HG02970 (cell line): ENCODE results near the gene RSPO1.
"Not testable (repeated sequence)": the region's sequence is repeated elsewhere in the genome, so short reads cannot be mapped to it uniquely, and the experiment has no call there.

ENCODE experiments used
- ATAC-seq: cut with Tn5 transposase; IDR thresholded peaks from one replicate; pipeline ENCODE4 v1.9.1; 2021; ENCODE audit warnings: mild to moderate bottlenecking, moderate library complexity, moderate number of reproducible peaks; ENCODE audit not compliant: unreplicated experiment, low FRiP score

RSPO1 gene

DNA sequence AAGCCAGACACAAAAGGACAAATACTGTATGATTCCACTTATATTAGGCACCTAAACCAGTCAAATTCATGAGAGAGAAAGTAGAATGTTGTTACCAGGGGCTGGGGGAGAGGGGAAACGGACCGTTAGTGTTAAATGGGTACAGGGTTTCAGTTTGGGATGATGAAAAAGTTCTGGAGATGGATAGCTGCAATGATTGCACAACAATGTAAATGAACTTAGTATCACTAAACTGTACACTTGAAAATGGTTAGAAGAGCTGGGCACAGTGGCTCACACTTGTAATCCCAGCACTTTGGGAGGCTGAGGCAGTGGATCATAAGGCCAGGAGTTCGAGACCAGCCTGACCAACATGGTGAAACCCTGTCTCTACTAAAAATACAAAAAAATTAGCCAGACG lies 50.1 kb downstream of the RSPO1 start:
- not testable (repeated sequence) for ATAC-seq

DNA sequence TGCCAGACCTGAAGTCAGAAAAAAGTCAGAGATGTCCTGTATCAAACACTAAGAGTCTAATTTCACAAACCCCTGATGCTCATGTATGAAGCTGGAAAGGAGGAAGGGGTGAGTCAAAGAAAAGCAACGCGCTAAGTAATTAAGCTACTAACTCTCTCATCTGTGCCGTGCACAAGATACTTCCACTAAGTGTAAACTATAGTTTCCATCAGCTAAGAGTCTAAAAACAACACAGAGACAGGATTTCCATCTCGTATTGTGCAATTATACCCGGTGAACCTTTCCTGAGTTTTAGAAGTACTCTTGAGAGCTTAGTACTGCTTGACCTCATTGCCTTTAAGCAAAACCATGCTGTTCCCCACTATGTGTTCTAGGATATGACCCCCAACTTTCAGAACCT lies 59.0 kb downstream of the RSPO1 start:
- ATAC-seq, result no peak

GRCh38 chr1:37574834-37575480 lies 59.7 kb downstream of the RSPO1 start:
- ATAC-seq, result no peak

DNA sequence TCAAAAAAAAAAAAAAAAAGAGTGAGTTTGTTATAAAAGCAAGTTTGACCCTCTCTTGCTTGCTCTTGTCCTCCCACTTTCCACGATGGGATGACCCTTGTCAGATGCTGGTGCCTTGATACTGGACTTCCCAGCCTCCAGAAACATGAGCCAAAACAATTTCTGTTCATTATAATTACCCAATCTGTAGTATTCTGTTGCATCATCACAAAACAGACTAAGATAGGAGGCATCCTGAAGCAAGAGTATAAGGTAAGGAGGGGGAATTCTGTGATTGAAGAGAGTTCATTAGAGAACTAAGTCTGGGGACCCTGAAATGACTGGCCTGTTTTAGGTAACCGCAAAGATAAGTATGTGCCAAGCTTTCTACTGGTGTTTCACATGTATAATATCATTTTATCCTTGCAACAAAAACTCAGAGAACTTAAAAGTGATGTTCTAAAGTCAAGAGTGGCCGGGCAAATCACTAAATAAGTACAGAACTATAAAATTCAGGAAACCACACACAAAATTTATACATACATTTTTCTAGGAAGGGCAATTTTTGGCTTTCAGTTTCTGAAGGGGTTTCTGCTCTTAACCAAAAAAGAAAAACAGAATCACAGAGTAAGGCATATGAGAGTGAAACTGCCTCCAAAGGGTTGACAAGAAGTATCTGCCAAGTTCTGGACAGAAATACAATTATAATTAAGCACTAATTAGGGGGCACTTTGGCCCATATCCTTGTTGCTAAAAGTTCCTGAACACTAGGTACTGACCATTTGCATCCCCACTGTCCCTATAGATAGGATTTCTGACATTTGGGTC lies 64.0 kb downstream of the RSPO1 start:
- ATAC-seq, result no peak

GRCh38 chr1:37567023-37567422 lies 67.7 kb downstream of the RSPO1 start:
- no peak for ATAC-seq

- ATAC-seq, result no peak
Observed at GRCh38 chr1:37564892-37565291, 69.8 kb downstream of the RSPO1 start.

GRCh38 chr1:37562984-37563383 lies 71.7 kb downstream of the RSPO1 start:
- no peak for ATAC-seq
